Cardiac fibroblast (primary cell): ENCODE measurements around the gene PPM1L.
A peak's percentile ranks its signal among the peaks of the same experiment; 100 is the strongest.

Experiments used
- DNase-seq, 2 donors: peaks; one replicate each; pipeline versions ENCODE4 v3.0.0 to v3.0.0-alpha.2; 2010; ENCODE audit warnings: low read depth in 2 of 2
- H3K4me3 ChIP-seq, 2 donors: replicated peaks in 1 of 2; 1 replicate in 1 of 2; 2 replicates in 1 of 2; pipeline ENCODE4 v1.5.1; 2011; ENCODE audit warnings: low read depth in 2 of 2, low read length in 2 of 2, mild to moderate bottlenecking in 2 of 2, moderate library complexity in 1 of 2
- CTCF ChIP-seq: IDR thresholded peaks from one replicate; pipeline ENCODE4 v1.5.1; 2011; ENCODE audit warnings: low read depth, mild to moderate bottlenecking, low read length, inconsistent platforms

The PPM1L gene

GRCh38 chr3:160883373-160883772 is 127.3 kb downstream of the PPM1L start:
- H3K4me3 ChIP-seq, result no peak overlapping the region
- no peak for TF ChIP-seq CTCF
- peak in 1 of 2 donors; percentile 11 for DNase-seq

- no peak for TF ChIP-seq CTCF
Observed at GRCh38 chr3:160885791-160886286, 129.8 kb downstream of the PPM1L start.

GRCh38 chr3:160886421-160886820 is 130.4 kb downstream of the PPM1L start:
- DNase-seq, result no peak
- TF ChIP-seq CTCF, result no peak
- no peak overlapping the region for H3K4me3 ChIP-seq

More at GRCh38 chr3:160885791-160886286, 129.8 kb downstream of the PPM1L start:
- peak; percentile 61 to 76 for DNase-seq
- H3K4me3 ChIP-seq, result no peak overlapping the region

GRCh38 chr3:160893207-160893606 is 137.2 kb downstream of the PPM1L start:
- DNase-seq, result no peak
- H3K4me3 ChIP-seq, result no peak overlapping the region
- no peak for TF ChIP-seq CTCF

- DNase-seq, result no peak
- no peak overlapping the region for H3K4me3 ChIP-seq
- TF ChIP-seq CTCF, result no peak
Observed at GRCh38 chr3:160904691-160905090, 148.7 kb downstream of the PPM1L start.

GRCh38 chr3:160906646-160907045 is 150.6 kb downstream of the PPM1L start:
- no peak for TF ChIP-seq CTCF
- no peak overlapping the region for H3K4me3 ChIP-seq
- no peak for DNase-seq

GRCh38 chr3:160909917-160910316 is 153.9 kb downstream of the PPM1L start:
- no peak for DNase-seq
- TF ChIP-seq CTCF, result no peak
- H3K4me3 ChIP-seq, result no peak overlapping the region
